GM18951 (cell line): Measurements from ENCODE around the gene ELOA.
"Not testable (repeated sequence)": the region's sequence is repeated elsewhere in the genome, so short reads cannot be mapped to it uniquely, and the experiment has no call there.

Experiments used
- POLR2A ChIP-seq: IDR thresholded peaks from 4 replicates; pipeline ENCODE4 v1.6.1; 2011; ENCODE audit warnings: mild to moderate bottlenecking; ENCODE audit not compliant: insufficient read length, insufficient read depth; ENCODE audit errors: extremely low read depth
- in situ Hi-C: fragments of 300-500 bp; cut with MboI; formaldehyde crosslinking; loops from one replicate; pipeline ENCODE4 v1.12.0; 2022; ENCODE audit warnings: low sequenced_read_pairs, mixed read lengths, inconsistent platforms; ENCODE audit not compliant: unreplicated experiment

ELOA gene

DNA sequence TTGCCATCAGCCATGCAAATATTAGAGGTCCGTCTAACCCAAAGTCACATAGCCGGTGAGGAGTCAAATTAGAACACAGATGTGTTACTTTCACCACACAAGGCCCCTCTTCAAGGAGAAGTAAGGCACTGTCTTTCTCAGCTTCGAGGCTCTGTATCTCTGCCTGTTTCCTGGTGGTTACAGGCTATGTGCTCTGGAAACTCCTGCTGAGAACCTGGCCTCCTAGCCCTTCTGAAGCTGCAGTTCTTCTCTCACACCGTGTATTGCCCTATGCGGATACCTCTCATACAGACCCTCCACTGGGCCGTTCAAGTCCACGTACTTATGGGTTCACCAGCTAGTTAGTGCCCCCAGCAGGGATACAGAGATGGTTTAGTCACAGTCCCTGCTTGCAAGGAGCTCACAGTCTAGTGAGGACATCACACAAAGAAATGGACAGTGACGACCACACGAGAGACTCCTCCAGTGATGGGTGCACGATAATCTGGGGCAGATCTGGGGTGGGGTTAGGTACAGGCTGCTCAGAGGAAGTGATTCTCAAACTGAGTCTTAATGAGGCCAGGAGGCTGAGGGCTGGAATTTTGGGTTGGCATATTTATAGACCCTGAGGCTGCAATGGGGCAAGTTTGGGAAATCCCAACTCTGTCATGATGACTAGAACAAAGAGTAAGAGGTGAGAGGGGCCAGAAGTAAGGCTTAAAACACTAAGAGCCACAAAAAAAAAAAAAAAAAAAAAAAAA, 22.8 kb upstream of the ELOA start:
- TF ChIP-seq POLR2A = no peak
- in situ Hi-C loops = no loop called here

DNA sequence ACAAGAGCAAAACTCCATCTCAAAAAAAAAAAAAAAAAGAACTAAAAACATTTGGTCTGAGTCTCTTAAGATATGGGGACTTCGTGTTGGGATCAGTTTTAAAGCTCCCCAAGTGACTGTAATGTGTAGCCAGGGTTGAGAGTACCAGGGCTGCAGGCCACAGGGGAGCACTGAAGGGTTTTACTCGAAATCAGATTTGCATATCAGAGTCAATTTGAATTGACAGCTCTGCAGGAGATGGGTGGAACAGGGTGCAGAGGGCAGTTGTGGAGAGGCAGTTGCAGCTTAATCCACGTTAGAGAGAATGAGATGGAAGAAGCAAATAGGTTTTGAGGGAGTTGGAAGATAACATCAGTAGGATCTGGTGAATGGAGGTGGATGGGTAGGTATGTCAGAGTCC, 20.6 kb upstream of the ELOA start:
- no peak for TF ChIP-seq POLR2A
- in situ Hi-C loops = no loop called here

DNA sequence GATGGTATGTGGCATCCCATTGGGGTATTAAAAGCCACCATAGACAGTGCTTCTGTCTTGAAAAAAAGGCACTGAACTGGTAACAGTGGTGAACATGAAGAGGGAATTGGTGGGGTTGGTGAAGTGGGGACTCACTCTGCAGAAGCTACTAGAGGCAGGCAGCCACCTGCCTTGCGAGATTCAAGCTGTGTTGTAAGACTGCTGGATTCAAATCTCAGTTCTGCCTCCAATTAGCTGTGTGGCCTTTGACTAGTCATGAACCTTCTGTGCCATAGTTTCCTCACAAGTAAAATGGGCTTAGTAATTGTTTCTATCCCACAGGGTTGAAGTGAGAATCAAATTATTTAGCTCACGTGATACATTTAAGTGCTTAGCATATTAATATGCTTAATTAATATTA, 16.6 kb upstream of the ELOA start:
- TF ChIP-seq POLR2A = no peak
- in situ Hi-C loops = no loop called here

DNA sequence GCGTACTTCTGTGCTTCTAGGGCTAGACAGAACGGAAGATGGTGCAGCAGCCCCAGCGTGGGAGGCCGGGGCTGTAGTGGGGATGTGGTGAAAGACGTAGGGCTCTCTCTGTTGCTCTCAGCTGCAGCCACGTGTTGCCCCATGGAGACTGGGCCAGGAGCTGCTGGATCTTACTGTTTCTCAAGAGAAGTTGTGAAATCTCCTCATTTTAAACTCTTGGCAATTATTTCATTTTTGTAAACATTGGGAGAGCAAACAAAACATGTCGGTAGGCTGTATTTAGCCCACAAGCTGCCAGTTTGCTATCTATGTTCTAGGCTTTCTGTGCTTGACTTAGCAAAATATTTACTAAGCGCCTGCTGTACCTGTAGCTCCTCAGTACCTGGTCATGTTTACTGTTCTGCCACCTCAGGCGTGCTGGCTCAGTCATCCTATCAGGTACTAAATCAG, 15.9 kb upstream of the ELOA start:
- no peak for TF ChIP-seq POLR2A
- in situ Hi-C loops = no loop called here

DNA sequence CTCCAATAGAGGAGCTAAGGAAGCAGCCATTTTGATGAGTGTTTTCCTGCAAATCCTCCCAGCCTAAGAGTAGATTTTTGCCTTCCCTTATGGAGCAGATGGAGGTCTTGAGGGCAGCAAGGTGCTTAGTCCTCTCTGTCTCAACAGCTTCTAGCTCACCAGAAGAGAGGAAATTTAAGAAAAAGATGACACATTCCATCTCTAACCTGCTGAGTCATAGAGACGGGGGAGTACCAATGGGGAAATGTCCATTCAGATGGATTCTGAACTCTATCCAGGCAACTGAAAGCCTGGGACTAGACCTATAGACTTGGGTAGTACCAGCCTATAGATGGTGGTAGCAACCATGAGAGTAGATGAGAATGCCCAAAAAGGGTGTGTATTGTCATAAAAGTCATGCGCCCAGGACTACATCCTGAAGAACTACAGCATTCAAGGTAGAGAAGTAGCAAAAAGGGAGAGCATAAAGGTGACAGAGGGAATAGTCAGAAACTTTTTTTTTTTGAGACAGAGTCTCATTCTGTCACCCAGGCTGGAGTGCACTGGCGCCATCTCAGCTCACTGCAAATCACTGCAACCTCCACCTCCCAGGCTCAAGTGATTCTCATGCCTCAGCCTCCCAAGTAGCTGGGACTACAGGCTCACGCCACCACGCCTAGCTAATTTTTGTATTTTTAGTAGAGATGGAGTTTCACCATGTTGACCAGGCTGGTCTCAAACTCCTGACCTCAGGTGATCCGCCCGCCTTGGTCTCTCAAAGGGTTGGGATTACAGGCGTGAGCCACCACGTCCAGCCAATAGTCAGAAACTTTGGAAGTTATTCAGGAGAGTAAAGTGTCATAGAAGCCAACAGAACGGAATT, 10.7 kb upstream of the ELOA start:
- in situ Hi-C loops = no loop called here
- TF ChIP-seq POLR2A = no peak

DNA sequence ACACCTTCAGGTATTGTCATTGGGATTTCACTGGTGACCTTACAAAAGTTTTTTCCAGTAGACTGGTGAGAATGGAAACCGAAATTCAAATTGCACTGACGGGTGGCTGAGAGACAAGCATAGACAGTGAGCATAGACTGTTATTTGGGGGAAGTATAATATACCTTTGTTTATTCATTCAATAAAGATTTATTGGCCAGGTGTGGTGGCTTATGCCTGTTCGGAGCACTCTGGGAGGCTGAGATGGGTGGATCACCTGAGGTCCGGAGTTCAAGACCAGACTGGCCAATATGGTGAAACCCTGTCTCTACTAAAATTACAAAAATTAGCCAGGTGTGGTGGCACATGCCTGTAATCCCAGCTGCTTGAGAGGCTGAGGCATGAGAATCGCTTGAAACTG, 10.0 kb upstream of the ELOA start:
- in situ Hi-C loops = not testable (repeated sequence)

DNA sequence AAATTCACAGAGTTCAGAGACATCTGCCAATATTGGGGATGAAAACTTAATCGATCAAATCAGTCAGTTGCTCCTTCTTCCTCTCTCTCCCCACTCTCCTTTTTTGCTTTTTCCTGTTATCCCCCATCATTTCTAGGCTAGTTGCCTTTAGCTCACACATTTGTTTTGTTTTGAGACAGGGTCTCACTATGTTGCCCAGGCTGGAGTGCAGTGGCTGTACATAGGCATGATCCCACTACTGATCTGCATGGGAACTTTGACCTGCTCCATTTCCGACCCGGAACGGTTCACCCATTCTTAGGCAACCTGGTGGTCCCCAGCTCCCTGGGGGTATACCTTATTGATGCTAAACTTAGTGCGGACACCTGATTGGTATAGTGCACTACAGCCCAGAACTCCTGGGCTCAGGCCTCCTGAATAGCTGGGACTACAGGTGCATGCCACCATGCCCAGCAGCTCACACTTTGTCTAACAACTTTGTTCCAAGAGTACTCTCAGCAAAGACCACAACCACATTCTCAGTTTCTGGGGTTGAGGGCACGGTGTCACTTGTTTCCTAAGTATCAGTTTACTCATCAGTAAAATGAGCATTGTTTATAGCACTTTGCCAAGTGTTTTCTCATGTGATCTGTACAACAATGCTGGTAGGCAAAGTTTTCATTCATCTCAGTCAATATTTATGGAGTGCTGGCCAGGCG, 6.7 kb upstream of the ELOA start:
- TF ChIP-seq POLR2A = no peak
- in situ Hi-C loops = no loop called here

DNA sequence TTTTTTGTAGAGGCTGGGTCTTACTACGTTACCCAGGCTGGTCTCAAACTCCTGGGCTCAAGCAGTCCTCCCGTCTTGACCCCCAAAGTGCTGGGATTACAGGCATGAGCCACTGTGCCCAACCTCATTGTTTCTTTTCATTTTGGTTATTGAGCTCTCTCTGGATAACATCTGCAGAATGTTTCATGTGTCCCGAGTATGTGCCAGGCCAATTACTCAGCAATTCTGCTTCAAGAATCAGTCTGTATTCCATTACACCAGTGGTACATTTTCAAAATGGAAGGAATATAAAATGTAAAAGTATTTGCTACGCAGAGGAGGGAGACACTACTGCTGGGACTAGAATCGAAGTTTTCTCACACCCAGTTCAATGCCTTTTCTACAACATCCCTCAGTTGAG, 1.7 kb upstream of the ELOA start:
- in situ Hi-C loops = no loop called here
- no peak for TF ChIP-seq POLR2A

DNA sequence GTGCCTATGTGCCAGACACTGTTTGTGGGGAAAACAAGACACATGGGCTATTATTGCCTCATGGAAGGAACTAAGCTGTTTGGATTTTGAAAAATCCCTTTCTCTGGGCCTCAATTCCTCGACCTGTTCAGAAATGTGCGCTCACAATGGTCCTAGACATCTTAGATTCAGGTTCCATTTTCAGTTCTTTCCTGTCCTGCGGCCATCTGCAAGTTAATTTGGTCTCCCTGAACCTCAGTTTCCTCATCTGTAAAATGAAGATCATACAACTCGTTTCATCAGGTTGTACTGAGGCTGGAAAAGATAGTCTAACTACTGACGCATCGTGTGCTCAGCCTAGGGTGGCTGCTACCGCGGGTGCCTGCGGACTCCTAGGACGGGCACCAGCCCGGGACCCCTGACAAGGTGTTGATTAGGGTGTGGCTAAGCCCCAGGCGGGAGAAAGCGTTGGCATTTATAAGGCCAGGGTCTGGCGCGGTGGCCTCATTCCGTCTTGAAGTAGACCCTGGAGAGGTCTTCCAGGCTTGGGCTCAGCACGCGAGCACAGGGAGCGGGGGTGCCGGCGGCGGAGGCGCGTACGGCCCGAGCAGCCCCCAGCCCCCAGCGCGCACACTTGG, 493 bp upstream of the ELOA start:
- no peak for TF ChIP-seq POLR2A
- in situ Hi-C loops = no loop called here

DNA sequence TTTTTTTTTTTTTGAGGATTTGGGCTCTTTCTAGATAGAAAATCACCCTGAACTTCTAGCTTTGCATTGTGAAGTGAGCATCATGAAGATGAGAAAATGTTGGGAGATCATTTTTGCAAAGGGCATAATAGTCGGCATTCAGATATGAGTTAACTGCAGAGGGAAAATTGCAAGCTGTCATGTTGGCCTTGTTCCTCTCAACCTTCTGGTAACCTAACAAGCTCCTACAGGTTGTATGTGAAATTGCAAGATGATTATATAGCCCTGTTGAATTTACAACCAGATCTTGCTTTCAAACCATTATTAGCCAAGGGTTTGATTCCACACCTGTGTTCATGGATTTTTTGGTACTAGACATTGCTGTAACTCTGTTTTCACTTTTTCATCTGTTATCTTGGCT, 2.2 kb downstream of the ELOA start:
- no peak for TF ChIP-seq POLR2A
- in situ Hi-C loops = no loop called here

DNA sequence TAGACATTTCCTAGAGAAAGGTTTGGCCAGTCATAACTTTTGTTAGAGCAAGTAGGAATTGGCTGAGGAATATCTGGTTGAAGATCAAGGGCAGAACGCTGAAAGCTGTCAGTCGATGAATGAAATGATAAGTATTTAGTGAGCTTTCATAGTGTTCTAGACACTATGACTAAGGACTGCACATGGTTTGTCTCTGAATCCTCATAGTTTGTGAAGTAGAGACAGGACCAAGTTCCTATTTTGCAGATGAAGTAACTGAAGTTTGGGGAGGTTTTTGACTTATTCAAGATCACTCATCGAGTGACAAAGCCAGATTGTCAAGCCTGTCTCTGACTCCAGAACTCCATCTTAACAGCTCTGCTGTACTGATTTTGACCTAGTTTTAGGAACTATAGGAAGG, 4.7 kb downstream of the ELOA start:
- in situ Hi-C loops = no loop called here
- TF ChIP-seq POLR2A = no peak

DNA sequence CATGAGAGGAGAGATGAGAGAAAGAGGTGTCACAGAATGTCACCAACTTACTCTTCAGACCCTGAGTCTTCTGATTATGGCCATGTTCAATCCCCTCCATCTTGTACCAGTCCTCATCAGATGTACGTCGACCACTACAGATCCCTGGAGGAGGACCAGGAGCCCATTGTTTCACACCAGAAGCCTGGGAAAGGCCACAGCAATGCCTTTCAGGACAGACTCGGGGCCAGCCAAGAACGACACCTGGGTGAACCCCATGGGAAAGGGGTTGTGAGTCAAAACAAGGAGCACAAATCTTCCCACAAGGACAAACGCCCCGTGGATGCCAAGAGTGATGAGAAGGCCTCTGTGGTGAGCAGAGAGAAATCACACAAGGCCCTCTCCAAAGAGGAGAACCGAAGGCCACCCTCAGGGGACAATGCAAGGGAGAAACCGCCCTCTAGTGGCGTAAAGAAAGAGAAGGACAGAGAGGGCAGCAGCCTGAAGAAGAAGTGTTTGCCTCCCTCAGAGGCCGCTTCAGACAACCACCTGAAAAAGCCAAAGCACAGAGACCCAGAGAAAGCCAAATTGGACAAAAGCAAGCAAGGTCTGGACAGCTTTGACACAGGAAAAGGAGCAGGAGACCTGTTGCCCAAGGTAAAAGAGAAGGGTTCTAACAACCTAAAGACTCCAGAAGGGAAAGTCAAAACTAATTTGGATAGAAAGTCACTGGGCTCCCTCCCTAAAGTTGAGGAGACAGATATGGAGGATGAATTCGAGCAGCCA, 8.0 kb downstream of the ELOA start:
- TF ChIP-seq POLR2A = no peak
- in situ Hi-C loops = loop anchor here (5.0 to 10.0 kb wide), 2 partner anchors 56 to 209 kb away; partner anchors contain the start of gene RPL11
